OCI-LY7 (cell line): ENCODE measurements around the gene RNF157. TPM values are rescaled to one million over a fixed set of nuclear protein-coding genes. Genes with fewer than 3 reads are reported as not detected.
A peak's percentile ranks its signal among the peaks of the same experiment; 100 is the strongest.
"Not testable (repeated sequence)": the region's sequence is repeated elsewhere in the genome, so short reads cannot be mapped to it uniquely, and the experiment has no call there.

Source experiments
- BruUV-seq: library from RNA; stranded (reverse); fragments of 400-500 nt; replicated peaks from 2 replicates; lab custom pipeline; 2021; lab: Mats Ljungman, UMichigan
- CTCF ChIA-PET: fragments of 300-600 bp; sonication (Branson Sonifier 250); formaldehyde crosslinking; loops from one replicate; lab custom pipeline; 2022; ENCODE audit warnings: antibody characterized with exemption; ENCODE audit not compliant: unreplicated experiment; lab: Charles Lee
- POLR2A ChIA-PET: fragments of 300-600 bp; sonication (Branson Sonifier 250); formaldehyde crosslinking; loops from one replicate; lab custom pipeline; 2022; ENCODE audit warnings: antibody characterized with exemption; lab: Charles Lee
- DNase-seq: peaks from one replicate; pipeline ENCODE4 v3.0.0-alpha.2; 2015; ENCODE audit warnings: low spot score
- H2AFZ ChIP-seq: fragments of 200-600 bp; sonication (generic), shearing (Covaris generic); 2 replicates; pipeline ENCODE4 v1.6.1; 2014; ENCODE audit warnings: mild to moderate bottlenecking, antibody characterized with exemption, low read length, moderate library complexity
- H3K27ac ChIP-seq: fragments of 200-600 bp; sonication (generic); 2 replicates; pipeline ENCODE4 v1.5.1; 2014; ENCODE audit warnings: mixed run types, low read depth, mild to moderate bottlenecking, moderate library complexity, low read length, inconsistent platforms; ENCODE audit not compliant: poor library complexity, severe bottlenecking
- H3K36me3 ChIP-seq: fragments of 200-600 bp; sonication (generic); 2 replicates; pipeline ENCODE4 v1.6.1; 2014; ENCODE audit warnings: mild to moderate bottlenecking, antibody characterized with exemption, low read length, moderate library complexity, mixed read lengths; ENCODE audit not compliant: insufficient read depth
- H3K4me1 ChIP-seq: fragments of 200-600 bp; sonication (generic); 2 replicates; pipeline ENCODE4 v1.5.1; 2014; ENCODE audit warnings: mild to moderate bottlenecking, low read length; ENCODE audit not compliant: insufficient read depth, poor library complexity, severe bottlenecking
- H3K4me2 ChIP-seq: fragments of 200-600 bp; sonication (generic); 2 replicates; pipeline ENCODE4 v1.6.1; 2014; ENCODE audit warnings: mild to moderate bottlenecking, low read length
- H3K4me3 ChIP-seq: fragments of 200-600 bp; sonication (generic); 2 replicates; pipeline ENCODE4 v1.5.1; 2014; ENCODE audit warnings: mild to moderate bottlenecking, low read depth, low read length; ENCODE audit not compliant: poor library complexity, severe bottlenecking
- H3K79me2 ChIP-seq: fragments of 200-600 bp; sonication (generic); 2 replicates; pipeline ENCODE4 v1.6.1; 2016; ENCODE audit warnings: low read depth, mild to moderate bottlenecking, low read length, moderate library complexity, mixed read lengths; ENCODE audit not compliant: insufficient read depth
- H3K9me2 ChIP-seq: fragments of 200-600 bp; sonication (generic); 2 replicates; pipeline ENCODE4 v1.6.1; 2016; ENCODE audit warnings: mild to moderate bottlenecking, low read length, mixed read lengths; ENCODE audit not compliant: insufficient read depth
- H3K9me3 ChIP-seq: fragments of 200-600 bp; sonication (generic); 2 replicates; pipeline ENCODE4 v1.6.1; 2014; ENCODE audit warnings: mild to moderate bottlenecking, mixed run types, low read length, mixed read lengths
- H4K20me1 ChIP-seq: fragments of 200-600 bp; sonication (generic); 2 replicates; pipeline ENCODE4 v1.6.1; 2014; ENCODE audit warnings: mild to moderate bottlenecking, antibody characterized with exemption, low read length, moderate library complexity, mixed read lengths; ENCODE audit not compliant: insufficient read depth
- EZH2phosphoT487 ChIP-seq: fragments of 200-600 bp; sonication (generic); IDR thresholded peaks from 2 replicates; pipeline ENCODE4 v1.6.1; 2018; ENCODE audit warnings: low read depth, borderline replicate concordance, mild to moderate bottlenecking, mixed run types, antibody characterized with exemption, low read length, moderate library complexity, mixed read lengths
- intact Hi-C: fragments of 100-400 bp; cut with micrococcal nuclease; formaldehyde crosslinking; loops from one replicate; pipeline ENCODE4 v1.10.0; 2022; ENCODE audit not compliant: unreplicated experiment
- total RNA-seq, 2 experiments: library from RNA; depleted of rRNA in 1 of 2; stranded (reverse); fragments of >200 nt in 1 of 2; shearing (Covaris generic) in 1 of 2; gene quantifications; 2 replicates each; pipeline ENCODE4 v1.2.3, GENCODE V29; 2014 to 2022
- TF ChIP-seq, protein P1 (sequence below): fragments of 200-600 bp; sonication (generic); conservative IDR thresholded peaks from 2 replicates; pipeline ENCODE4 v1.5.1; 2014; ENCODE audit warnings: mild to moderate bottlenecking, antibody characterized with exemption, low read length, moderate library complexity, mixed read lengths

Gene RNF157
- total RNA-seq, 2 experiments from 2014 or later: 0.28 to 1.3 TPM

DNA sequence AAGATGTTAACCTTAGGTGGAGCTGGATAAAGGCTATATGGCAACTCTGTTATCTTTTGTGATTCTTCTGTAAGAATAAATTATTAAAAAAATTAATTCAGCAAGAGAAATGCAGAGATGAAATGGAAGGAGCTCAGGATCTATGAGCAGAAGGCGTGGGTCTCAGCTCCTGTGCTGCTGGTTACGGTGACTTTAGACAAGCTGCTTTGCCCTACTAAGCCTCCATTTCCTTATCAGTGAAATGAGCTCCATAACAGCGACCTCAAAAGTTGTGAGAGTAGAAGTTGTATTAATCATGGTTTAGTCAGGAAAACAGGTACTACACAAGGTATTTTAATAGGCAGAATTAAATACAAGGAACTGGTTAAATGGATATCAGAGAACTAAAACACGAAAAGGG is 51.0 kb downstream of the RNF157 start:
- Histone ChIP-seq H3K79me2 (no peaks in the 10 kb centered on the region), H2AFZ (no peak overlapping the region), H3K36me3 (no peaks in the 10 kb centered on the region), H3K4me3 (no peak overlapping the region), H3K27ac (no peak overlapping the region), H3K9me2 (no peaks in the 10 kb centered on the region), H3K9me3 (no peaks in the 10 kb centered on the region), H4K20me1 (no peaks in the 10 kb centered on the region), H3K4me2 (no peak overlapping the region), H3K4me1 (peaks cover 23% of the 10 kb centered on the region)
- no peak for TF ChIP-seq EZH2phosphoT487
- TF ChIP-seq, protein P1, sequence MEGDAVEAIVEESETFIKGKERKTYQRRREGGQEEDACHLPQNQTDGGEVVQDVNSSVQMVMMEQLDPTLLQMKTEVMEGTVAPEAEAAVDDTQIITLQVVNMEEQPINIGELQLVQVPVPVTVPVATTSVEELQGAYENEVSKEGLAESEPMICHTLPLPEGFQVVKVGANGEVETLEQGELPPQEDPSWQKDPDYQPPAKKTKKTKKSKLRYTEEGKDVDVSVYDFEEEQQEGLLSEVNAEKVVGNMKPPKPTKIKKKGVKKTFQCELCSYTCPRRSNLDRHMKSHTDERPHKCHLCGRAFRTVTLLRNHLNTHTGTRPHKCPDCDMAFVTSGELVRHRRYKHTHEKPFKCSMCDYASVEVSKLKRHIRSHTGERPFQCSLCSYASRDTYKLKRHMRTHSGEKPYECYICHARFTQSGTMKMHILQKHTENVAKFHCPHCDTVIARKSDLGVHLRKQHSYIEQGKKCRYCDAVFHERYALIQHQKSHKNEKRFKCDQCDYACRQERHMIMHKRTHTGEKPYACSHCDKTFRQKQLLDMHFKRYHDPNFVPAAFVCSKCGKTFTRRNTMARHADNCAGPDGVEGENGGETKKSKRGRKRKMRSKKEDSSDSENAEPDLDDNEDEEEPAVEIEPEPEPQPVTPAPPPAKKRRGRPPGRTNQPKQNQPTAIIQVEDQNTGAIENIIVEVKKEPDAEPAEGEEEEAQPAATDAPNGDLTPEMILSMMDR: no peak
- POLR2A ChIA-PET: interaction anchor here (0.6 to 1.5 kb wide), 5 partner anchors 11 to 91 kb away, joined by 3 to 6 read pairs (median 4); no protein-coding TSS in a partner anchor
- intact Hi-C loops: no loop called here
- no peak for DNase-seq
- CTCF ChIA-PET: interaction anchor here (0.7 to 1.0 kb wide), 2 partner anchors 90 to 189 kb away, joined by 3 to 4 read pairs; no protein-coding TSS in a partner anchor
- no TSS peak for BruUV-seq

GRCh38 chr17:76188213-76189016 is 51.9 kb downstream of the RNF157 start:
- Histone ChIP-seq H3K36me3 (no peaks in the 10 kb centered on the region), H3K9me3 (no peaks in the 10 kb centered on the region), H4K20me1 (no peaks in the 10 kb centered on the region), H3K79me2 (no peaks in the 10 kb centered on the region), H2AFZ (no peak overlapping the region), H3K27ac (no peak overlapping the region), H3K9me2 (no peaks in the 10 kb centered on the region), H3K4me1 (peaks cover 23% of the 10 kb centered on the region), H3K4me2 (0 out of 2 replicates have a peak overlapping the region, but pooled peaks have one; percentile 5), H3K4me3 (no peak overlapping the region)
- TF ChIP-seq, protein P1: 0 out of 2 replicates have a peak, but pooled peaks have one; percentile 14
- TF ChIP-seq EZH2phosphoT487: no peak
- no TSS peak for BruUV-seq
- POLR2A ChIA-PET: interaction anchor here (0.7 to 1.5 kb wide), 6 partner anchors 8 to 76 kb away, joined by 3 to 6 read pairs (median 4); no protein-coding TSS in a partner anchor
- DNase-seq: no peak
- CTCF ChIA-PET: interaction anchor here (1.0 kb wide), 1 partner anchor 188 kb away, joined by 4 read pairs; no protein-coding TSS in a partner anchor
- intact Hi-C loops: no loop called here

DNA sequence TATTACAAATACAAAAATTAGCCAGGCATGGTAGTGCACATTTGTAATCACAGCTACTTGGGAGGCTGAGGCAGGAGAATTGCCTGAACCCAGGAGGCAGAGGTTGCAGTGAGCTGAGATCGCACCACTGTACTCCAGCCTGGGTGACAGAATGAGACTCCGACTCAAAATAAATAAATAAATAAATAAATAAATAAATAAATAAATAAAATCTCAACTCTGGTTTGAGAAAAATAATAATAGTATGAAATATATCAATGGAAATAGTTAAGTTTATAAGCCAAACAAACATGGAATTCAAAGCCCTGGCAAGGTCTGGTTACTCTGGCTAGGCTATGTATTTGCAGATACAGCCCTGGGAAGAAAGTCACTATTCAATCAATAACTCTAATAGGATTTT is 53.5 kb downstream of the RNF157 start:
- H3K9me3 ChIP-seq, H4K20me1 ChIP-seq, H3K9me2 ChIP-seq, H3K4me2 ChIP-seq, H3K27ac ChIP-seq, CTCF ChIA-PET, H3K36me3 ChIP-seq, DNase-seq, intact Hi-C loops, H2AFZ ChIP-seq, H3K4me3 ChIP-seq, BruUV-seq, H3K79me2 ChIP-seq: not testable (repeated sequence)
- H3K4me1 ChIP-seq: peaks cover 24% of the 10 kb centered on the region
- POLR2A ChIA-PET: interaction anchor here (1.0 to 1.4 kb wide), 2 partner anchors 10 to 61 kb away, joined by 4 read pairs; no protein-coding TSS in a partner anchor
